GM12872 (cell line): Measurements from ENCODE around the gene DEPDC1B.
A peak's percentile ranks its signal among the peaks of the same experiment; 100 is the strongest.

Source experiments
- CTCF ChIP-seq: IDR thresholded peaks from 3 replicates; pipeline ENCODE4 v1.5.1; 2011; ENCODE audit warnings: low read depth, mild to moderate bottlenecking, low read length, moderate library complexity; ENCODE audit not compliant: insufficient read depth

Gene DEPDC1B

GRCh38 chr5:60674251-60675069, 25.5 kb downstream of the DEPDC1B start:
- TF ChIP-seq CTCF: no peak

- TF ChIP-seq CTCF: no peak
Measured at GRCh38 chr5:60673334-60673733, 26.6 kb downstream of the DEPDC1B start.

- no peak for TF ChIP-seq CTCF
Measured at GRCh38 chr5:60672693-60673264, 27.2 kb downstream of the DEPDC1B start.

GRCh38 chr5:60671899-60672692, 27.9 kb downstream of the DEPDC1B start:
- no peak for TF ChIP-seq CTCF

GRCh38 chr5:60670749-60671148, 29.2 kb downstream of the DEPDC1B start:
- TF ChIP-seq CTCF: no peak

- TF ChIP-seq CTCF: peak; percentile 54
Measured at GRCh38 chr5:60668686-60669304, 31.2 kb downstream of the DEPDC1B start.

GRCh38 chr5:60651872-60652620, 47.9 kb downstream of the DEPDC1B start:
- no peak for TF ChIP-seq CTCF
